Measurements from ENCODE around the gene GNAI2.

GNAI2 gene

DNA sequence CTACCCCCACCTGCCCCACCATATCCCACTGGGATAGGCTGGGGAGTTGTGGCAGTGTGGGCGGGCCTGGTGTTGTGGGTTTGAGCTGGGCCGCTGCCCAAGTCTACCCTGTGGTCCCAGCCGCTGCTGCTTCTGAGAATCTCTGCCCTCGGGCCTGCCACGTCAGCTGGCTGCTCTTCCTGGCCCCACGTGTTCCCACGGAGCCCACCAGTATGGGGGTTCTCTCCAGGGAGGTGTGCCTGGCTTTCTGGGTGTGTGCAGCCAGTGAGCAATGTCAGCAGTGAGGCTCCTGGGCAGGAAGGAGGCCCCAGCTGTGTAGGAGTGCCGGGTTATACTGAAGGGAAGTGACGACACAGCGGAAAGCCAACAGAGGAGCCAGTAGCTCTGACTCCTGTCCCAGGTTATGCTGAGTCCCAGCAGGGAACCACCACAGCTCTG, 10.5 kb downstream of the GNAI2 start:
- no peak overlapping the region for H3K27ac ChIP-seq
- TF ChIP-seq ZFX (IDR thresholded peaks at IDR 0.05; ENCODE audit: borderline replicate concordance) = no peak
- TF ChIP-seq, protein P1, sequence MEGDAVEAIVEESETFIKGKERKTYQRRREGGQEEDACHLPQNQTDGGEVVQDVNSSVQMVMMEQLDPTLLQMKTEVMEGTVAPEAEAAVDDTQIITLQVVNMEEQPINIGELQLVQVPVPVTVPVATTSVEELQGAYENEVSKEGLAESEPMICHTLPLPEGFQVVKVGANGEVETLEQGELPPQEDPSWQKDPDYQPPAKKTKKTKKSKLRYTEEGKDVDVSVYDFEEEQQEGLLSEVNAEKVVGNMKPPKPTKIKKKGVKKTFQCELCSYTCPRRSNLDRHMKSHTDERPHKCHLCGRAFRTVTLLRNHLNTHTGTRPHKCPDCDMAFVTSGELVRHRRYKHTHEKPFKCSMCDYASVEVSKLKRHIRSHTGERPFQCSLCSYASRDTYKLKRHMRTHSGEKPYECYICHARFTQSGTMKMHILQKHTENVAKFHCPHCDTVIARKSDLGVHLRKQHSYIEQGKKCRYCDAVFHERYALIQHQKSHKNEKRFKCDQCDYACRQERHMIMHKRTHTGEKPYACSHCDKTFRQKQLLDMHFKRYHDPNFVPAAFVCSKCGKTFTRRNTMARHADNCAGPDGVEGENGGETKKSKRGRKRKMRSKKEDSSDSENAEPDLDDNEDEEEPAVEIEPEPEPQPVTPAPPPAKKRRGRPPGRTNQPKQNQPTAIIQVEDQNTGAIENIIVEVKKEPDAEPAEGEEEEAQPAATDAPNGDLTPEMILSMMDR (IDR thresholded peaks at IDR 0.05) = peak; percentile 72

DNA sequence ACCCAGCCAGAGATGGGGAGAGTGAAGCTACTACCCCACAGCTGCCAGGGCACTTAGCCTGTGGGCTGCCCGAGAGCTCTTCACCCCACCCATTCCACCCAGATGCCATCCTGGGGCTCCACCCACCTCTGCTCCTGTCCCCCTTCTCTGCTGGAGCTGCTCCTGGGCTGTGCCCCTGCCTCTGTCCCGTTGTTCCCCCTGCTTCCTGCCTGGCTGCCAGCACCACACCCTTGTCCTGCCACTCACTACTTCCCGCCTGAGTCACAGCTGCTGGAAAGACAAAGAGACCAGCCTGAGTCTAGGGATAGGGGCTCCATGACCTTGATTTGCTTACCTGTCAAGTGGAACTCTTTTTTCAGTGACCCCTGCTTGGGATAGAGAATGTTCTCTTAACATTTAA, 12.4 kb downstream of the GNAI2 start:
- no peak overlapping the region for H3K27ac ChIP-seq
- TF ChIP-seq, protein P1 (IDR thresholded peaks at IDR 0.05) = no peak
- TF ChIP-seq ZFX (IDR thresholded peaks at IDR 0.05; ENCODE audit: borderline replicate concordance) = no peak

DNA sequence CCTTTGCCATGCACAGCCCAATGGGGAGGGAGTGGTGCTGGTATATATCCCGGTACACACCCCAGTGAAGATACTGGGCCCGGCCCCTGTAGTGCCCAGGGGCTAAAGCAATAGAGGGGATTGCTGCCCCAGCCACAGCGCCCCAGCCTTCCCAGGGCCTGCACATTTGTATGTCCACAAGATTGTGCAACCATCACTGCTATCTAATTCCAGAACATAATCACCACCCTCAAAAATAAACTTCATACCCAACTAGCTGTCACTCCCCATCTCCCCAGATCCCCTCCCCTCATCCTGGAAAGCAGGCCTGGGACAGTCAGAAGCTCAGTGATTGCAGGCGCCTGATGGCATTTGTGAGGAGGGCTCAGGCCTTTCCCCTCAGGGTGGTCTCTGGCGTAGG, 13.5 kb downstream of the GNAI2 start:
- TF ChIP-seq ZFX (IDR thresholded peaks at IDR 0.05; ENCODE audit: borderline replicate concordance) = no peak
- TF ChIP-seq, protein P1 (IDR thresholded peaks at IDR 0.05) = no peak
- H3K27ac ChIP-seq = no peak overlapping the region

DNA sequence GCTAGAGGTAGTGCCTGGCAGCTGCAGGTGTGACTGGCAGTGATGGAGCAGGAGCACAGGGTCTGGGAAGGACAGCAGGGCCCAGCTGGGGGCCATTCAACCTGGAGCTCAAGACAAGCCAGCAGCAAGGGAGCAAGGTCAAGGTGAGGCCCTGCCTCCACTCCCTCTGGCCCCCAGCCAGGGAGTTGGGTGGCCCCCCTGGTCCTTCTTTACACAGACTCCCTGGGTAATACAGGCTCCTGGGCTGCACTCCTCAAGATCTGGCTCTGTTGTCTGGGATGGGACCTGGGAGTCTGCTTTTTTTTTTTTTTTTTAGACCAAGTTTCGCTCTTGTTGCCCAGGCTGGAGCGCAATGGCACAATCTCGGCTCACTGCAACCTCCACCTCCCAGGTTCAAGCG, 14.5 kb downstream of the GNAI2 start:
- H3K27ac ChIP-seq = no peak overlapping the region

DNA sequence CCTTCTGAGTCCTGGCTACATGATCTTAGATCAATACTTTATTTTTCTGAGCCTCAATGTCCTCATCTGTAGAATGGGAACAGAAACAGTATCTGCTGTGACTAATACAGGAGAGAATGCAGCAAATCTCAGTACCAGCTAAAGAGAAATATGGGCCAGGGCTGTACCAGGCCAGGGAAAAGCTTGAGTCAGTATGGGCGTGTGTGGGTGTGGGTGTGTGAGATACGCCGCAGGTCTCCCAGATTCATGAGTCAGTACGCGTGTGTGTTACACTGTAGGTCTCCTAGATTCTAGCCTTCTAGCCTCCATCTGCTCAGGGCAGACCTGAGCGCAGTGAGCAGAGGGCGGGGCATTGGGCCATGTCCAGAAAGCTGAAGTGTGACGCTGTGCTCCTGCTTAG, 15.2 kb downstream of the GNAI2 start:
- TF ChIP-seq, protein P1 (IDR thresholded peaks at IDR 0.05) = no peak
- no peak for TF ChIP-seq ZFX (IDR thresholded peaks at IDR 0.05; ENCODE audit: borderline replicate concordance)
- no peak overlapping the region for H3K27ac ChIP-seq

More for the DNA sequence above, 14.5 kb downstream of the GNAI2 start:
- TF ChIP-seq, protein P1 (IDR thresholded peaks at IDR 0.05) = no peak
- no peak for TF ChIP-seq ZFX (IDR thresholded peaks at IDR 0.05; ENCODE audit: borderline replicate concordance)

DNA sequence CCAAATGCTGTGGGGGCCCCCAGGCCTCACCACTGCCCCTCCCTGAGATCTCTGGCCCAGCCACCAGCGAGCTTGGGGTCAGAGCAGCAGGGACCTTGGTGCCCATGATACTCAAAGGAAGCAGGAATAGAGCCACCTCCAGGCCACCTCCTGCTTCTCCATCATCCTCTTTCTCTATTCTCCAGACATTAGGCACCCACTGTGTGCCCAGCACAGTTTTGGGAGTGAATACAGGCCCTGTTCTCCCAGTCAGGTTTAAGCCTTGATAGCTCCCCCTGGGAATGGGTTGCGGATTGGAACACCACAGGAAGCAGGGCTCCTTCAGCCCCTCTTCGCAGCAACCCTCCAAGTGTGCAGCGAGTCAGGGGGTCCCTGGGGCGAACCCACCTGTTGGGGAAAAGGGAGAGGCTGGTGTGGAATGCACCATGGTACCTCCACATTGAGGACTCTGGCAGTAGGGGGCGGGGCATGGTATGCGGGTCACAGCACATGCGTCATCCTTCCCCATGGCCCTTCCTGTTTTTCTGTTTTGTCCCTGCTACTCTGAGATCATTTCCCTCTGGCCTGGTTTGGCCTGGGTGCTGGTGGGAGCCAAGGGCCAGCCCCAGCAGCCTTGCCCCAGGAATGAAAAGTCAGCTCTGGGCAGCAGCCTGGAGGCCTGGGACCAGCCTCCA, 18.7 kb downstream of the GNAI2 start:
- no peak overlapping the region for H3K27ac ChIP-seq
- TF ChIP-seq, protein P1 (IDR thresholded peaks at IDR 0.05) = no peak
- TF ChIP-seq ZFX (IDR thresholded peaks at IDR 0.05; ENCODE audit: borderline replicate concordance) = no peak

DNA sequence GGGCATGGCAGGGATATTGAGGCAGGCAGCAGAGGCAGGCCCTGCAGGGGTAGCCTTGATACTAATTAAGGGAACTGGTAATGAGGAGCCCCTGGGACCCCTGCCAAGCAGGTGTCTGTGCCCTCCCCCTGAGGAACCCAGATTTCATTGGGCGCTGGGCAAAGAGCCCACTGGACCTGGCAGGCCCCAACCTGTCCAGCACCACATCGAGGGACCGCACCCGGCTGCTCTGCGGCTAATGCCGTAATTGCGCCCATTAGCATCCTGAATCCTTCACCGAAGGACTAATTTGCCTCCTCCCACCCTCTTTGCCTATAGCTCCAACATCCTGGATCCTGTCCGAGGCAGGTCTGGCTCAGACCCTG, 19.2 kb downstream of the GNAI2 start:
- H3K27ac ChIP-seq = no peak overlapping the region
- no peak for TF ChIP-seq ZFX (IDR thresholded peaks at IDR 0.05; ENCODE audit: borderline replicate concordance)
- TF ChIP-seq, protein P1 (IDR thresholded peaks at IDR 0.05) = no peak
